H1 (cell line): ENCODE results near the gene SEMA4F. TPM values are rescaled to one million over a fixed set of nuclear protein-coding genes. Genes with fewer than 3 reads are reported as not detected.

Experiments used
- CTCF ChIA-PET: fragments of 300-600 bp; sonication (Branson Sonifier 250); formaldehyde crosslinking; loops from one replicate; lab custom pipeline; 2021; ENCODE audit not compliant: partially characterized antibody; lab: Charles Lee
- POLR2A ChIA-PET: fragments of 300-600 bp; sonication (Branson Sonifier 250); formaldehyde crosslinking; loops from one replicate; lab custom pipeline; 2021; ENCODE audit warnings: inconsistent platforms; ENCODE audit not compliant: partially characterized antibody; lab: Charles Lee
- DNase-seq, 2 experiments: peaks; one replicate each; pipeline versions ENCODE4 v3.0.0 to v3.0.0-alpha.2; 2010 to 2022; ENCODE audit warnings: low spot score in 2 of 2, low read depth in 1 of 2, mixed read lengths in 1 of 2
- FAIRE-seq: peaks from 2 replicates; lab custom pipeline; 2011; peaks lifted over from hg19 to GRCh38; lab: Jason Lieb, UNC
- H2AFZ ChIP-seq: 2 replicates; pipeline ENCODE4 v1.8.1; 2012; ENCODE audit warnings: low read length, inconsistent platforms
- H2AK5ac ChIP-seq: 2 replicates; pipeline ENCODE4 v1.6.1; 2013; ENCODE audit warnings: low read depth, low read length
- H2BK120ac ChIP-seq: replicated peaks from 2 replicates; pipeline ENCODE3; 2013; ENCODE audit warnings: low read depth, low read length, inconsistent platforms
- H2BK12ac ChIP-seq: 2 replicates; pipeline ENCODE4 v1.6.1; 2013; ENCODE audit warnings: low read depth, low read length
- H2BK15ac ChIP-seq: 2 replicates; pipeline ENCODE4 v1.6.1; 2013; ENCODE audit warnings: low read length
- H2BK20ac ChIP-seq: 2 replicates; pipeline ENCODE4 v1.6.1; 2013; ENCODE audit warnings: low read length
- H2BK5ac ChIP-seq: 2 replicates; pipeline ENCODE4 v1.6.1; 2013; ENCODE audit warnings: low read depth, low read length
- H3K14ac ChIP-seq: 2 replicates; pipeline ENCODE4 v1.6.1; 2013; ENCODE audit warnings: inconsistent platforms; ENCODE audit not compliant: insufficient read length
- H3K18ac ChIP-seq: 2 replicates; pipeline ENCODE4 v1.6.1; 2013; ENCODE audit warnings: low read length; ENCODE audit errors: extremely low read depth
- H3K23ac ChIP-seq: 2 replicates; pipeline ENCODE4 v1.6.1; 2013; ENCODE audit warnings: inconsistent platforms; ENCODE audit not compliant: insufficient read length
- H3K23me2 ChIP-seq: 2 replicates; pipeline ENCODE4 v1.6.1; 2013; ENCODE audit warnings: low read depth, low read length
- H3K27ac ChIP-seq: 2 replicates; pipeline ENCODE4 v1.6.1; 2011; ENCODE audit warnings: low read depth, low read length, inconsistent platforms
- H3K27me3 ChIP-seq, 4 experiments: replicated peaks in 1 of 4; 1 replicate in 1 of 4; 2 replicates in 3 of 4; pipeline versions ENCODE4 v1.6.1 to v1.8.1; 2011 to 2013; ENCODE audit warnings: low read length in 3 of 4, mild to moderate bottlenecking in 3 of 4, inconsistent platforms in 2 of 4, mixed read lengths in 2 of 4, moderate library complexity in 1 of 4; ENCODE audit not compliant: control insufficient read depth in 3 of 4, insufficient read depth in 3 of 4; ENCODE audit errors: extremely low read depth in 1 of 4
- H3K36me3 ChIP-seq, 4 experiments: 2 replicates each; pipeline versions ENCODE4 v1.6.1 to v1.8.1; 2011 to 2013; ENCODE audit warnings: mild to moderate bottlenecking in 4 of 4, low read length in 3 of 4, moderate library complexity in 2 of 4, control low read depth in 1 of 4, inconsistent platforms in 1 of 4; ENCODE audit not compliant: insufficient read depth in 4 of 4, control insufficient read depth in 2 of 4
- H3K4ac ChIP-seq: replicated peaks from 2 replicates; pipeline ENCODE3; 2013; ENCODE audit warnings: low read length, low read depth, mixed read lengths, inconsistent platforms; ENCODE audit not compliant: insufficient read length
- H3K4me1 ChIP-seq, 4 experiments: replicated peaks in 1 of 4; 1 replicate in 1 of 4; 2 replicates in 3 of 4; pipeline versions ENCODE4 v1.6.1 to v1.8.1; 2011 to 2013; ENCODE audit warnings: low read length in 3 of 4, inconsistent platforms in 2 of 4, mixed read lengths in 1 of 4; ENCODE audit not compliant: insufficient read depth in 4 of 4, control insufficient read depth in 3 of 4
- H3K4me2 ChIP-seq, 2 experiments: 2 replicates each; pipeline versions ENCODE4 v1.6.1 to v1.8.1; 2011 to 2013; ENCODE audit warnings: low read depth in 2 of 2, low read length in 2 of 2, control low read depth in 1 of 2, inconsistent platforms in 1 of 2, mild to moderate bottlenecking in 1 of 2; ENCODE audit not compliant: insufficient read depth in 1 of 2
- H3K4me3 ChIP-seq, 4 experiments: fragments of 200-600, 300-600 bp in 1 of 4; sonication (generic), shearing (Covaris generic), sonication (Bioruptor Twin) in 1 of 4; 2 replicates each; pipeline versions ENCODE4 v1.5.1 to v1.8.1; 2011 to 2016; ENCODE audit warnings: low read length in 4 of 4, low read depth in 3 of 4, control low read depth in 2 of 4, inconsistent platforms in 2 of 4, mild to moderate bottlenecking in 2 of 4, mixed read lengths in 1 of 4, moderate library complexity in 1 of 4; ENCODE audit not compliant: insufficient read depth in 2 of 4; ENCODE audit errors: extremely low read depth in 1 of 4
- H3K56ac ChIP-seq: replicated peaks from 2 replicates; pipeline ENCODE3; 2013; ENCODE audit warnings: low read depth, mild to moderate bottlenecking, mixed read lengths, low read length, inconsistent platforms; ENCODE audit not compliant: insufficient read length
- H3K79me1 ChIP-seq: 2 replicates; pipeline ENCODE4 v1.6.1; 2013; ENCODE audit warnings: low read depth, low read length, control low read depth
- H3K79me2 ChIP-seq, 2 experiments: 2 replicates each; pipeline versions ENCODE4 v1.6.1 to v1.8.1; 2012 to 2013; ENCODE audit warnings: low read length in 2 of 2, mild to moderate bottlenecking in 2 of 2, inconsistent platforms in 1 of 2; ENCODE audit not compliant: insufficient read depth in 2 of 2, control insufficient read depth in 1 of 2
- H3K9ac ChIP-seq, 4 experiments: replicated peaks in 1 of 4; 1 replicate in 1 of 4; 2 replicates in 3 of 4; pipeline versions ENCODE4 v1.6.1 to v1.8.1; 2011 to 2013; ENCODE audit warnings: low read depth in 3 of 4, low read length in 3 of 4, control low read depth in 2 of 4, mild to moderate bottlenecking in 2 of 4, moderate library complexity in 2 of 4, inconsistent platforms in 1 of 4; ENCODE audit errors: extremely low read depth in 1 of 4
- H3K9me3 ChIP-seq, 2 experiments: 2 replicates each; pipeline versions ENCODE4 v1.6.1 to v1.8.1; 2012 to 2013; ENCODE audit warnings: mild to moderate bottlenecking in 2 of 2, moderate library complexity in 2 of 2, control low read depth in 1 of 2, inconsistent platforms in 1 of 2, low read depth in 1 of 2, low read length in 1 of 2, mixed read lengths in 1 of 2; ENCODE audit not compliant: insufficient read depth in 2 of 2
- H4K20me1 ChIP-seq, 2 experiments: replicated peaks in 1 of 2; 2 replicates each; pipeline versions ENCODE3 to v1.8.1; 2011 to 2013; ENCODE audit warnings: inconsistent platforms in 2 of 2, low read length in 2 of 2, mild to moderate bottlenecking in 1 of 2; ENCODE audit not compliant: insufficient read depth in 2 of 2, control insufficient read depth in 1 of 2
- H4K5ac ChIP-seq: 2 replicates; pipeline ENCODE4 v1.6.1; 2013; ENCODE audit warnings: low read length, low read depth, mixed read lengths, inconsistent platforms; ENCODE audit not compliant: insufficient read length
- H4K8ac ChIP-seq: 2 replicates; pipeline ENCODE4 v1.8.0; 2013; ENCODE audit warnings: mild to moderate bottlenecking, moderate library complexity, low read length, inconsistent platforms; ENCODE audit not compliant: insufficient read depth; ENCODE audit errors: extremely low read depth
- H4K91ac ChIP-seq: replicated peaks from 2 replicates; pipeline ENCODE3; 2013; ENCODE audit warnings: low read length, mixed read lengths, inconsistent platforms; ENCODE audit not compliant: insufficient read length
- CBX8 ChIP-seq: fragments of 300-800, 300-1000 bp; sonication (generic); IDR thresholded peaks from 2 replicates; pipeline ENCODE4 v1.7.1; 2016; ENCODE audit warnings: low read depth, low read length, borderline replicate concordance
- CEBPB ChIP-seq: IDR thresholded peaks from 2 replicates; pipeline ENCODE4 v1.6.1; 2012; ENCODE audit warnings: low read depth, low read length
- CTCF ChIP-seq, 3 experiments: IDR thresholded peaks; 1 replicate in 2 of 3; 2 replicates in 1 of 3; pipeline versions ENCODE4 v1.5.1 to v1.6.1; 2011; ENCODE audit warnings: low read length in 3 of 3, mild to moderate bottlenecking in 3 of 3, inconsistent platforms in 2 of 3, low read depth in 1 of 3, moderate library complexity in 1 of 3; ENCODE audit not compliant: insufficient read depth in 1 of 3; ENCODE audit errors: control extremely low read depth in 1 of 3
- MAFK ChIP-seq: IDR thresholded peaks from 2 replicates; pipeline ENCODE4 v1.6.1; 2012; ENCODE audit warnings: low read depth, mild to moderate bottlenecking, improper control_type of control experiment, low read length
- PHF8 ChIP-seq: fragments of 200-600 bp; sonication (generic); conservative IDR thresholded peaks from 2 replicates; pipeline ENCODE4 v1.7.1; 2012; ENCODE audit warnings: low read depth, mild to moderate bottlenecking, inconsistent platforms, low read length, moderate library complexity
- SIN3A ChIP-seq, 2 experiments: IDR thresholded peaks in 1 of 2; conservative IDR thresholded peaks in 1 of 2; 2 replicates each; pipeline ENCODE4 v1.6.1; 2011 to 2012; ENCODE audit warnings: low read length in 2 of 2, improper control_type of control experiment in 1 of 2, low read depth in 1 of 2, mild to moderate bottlenecking in 1 of 2
- SIX5 ChIP-seq: IDR thresholded peaks from 2 replicates; pipeline ENCODE4 v1.6.1; 2011; ENCODE audit warnings: mild to moderate bottlenecking, low read depth, low read length
- SRF ChIP-seq: IDR thresholded peaks from 2 replicates; pipeline ENCODE4 v1.6.1; 2011; ENCODE audit warnings: mild to moderate bottlenecking, low read depth, low read length, moderate library complexity
- YY1 ChIP-seq: IDR thresholded peaks from 2 replicates; pipeline ENCODE4 v1.6.1; 2011; ENCODE audit warnings: low read depth, mild to moderate bottlenecking, low read length
- WGBS, 2 experiments: shearing (Covaris generic) in 1 of 2; methylation state at CpG; one replicate each; pipeline versions ENCODE4 v1.1.6 to v1.1.7; 2013 to 2015; ENCODE audit warnings: low lambda C conversion rate in 2 of 2, mixed read lengths in 2 of 2, inconsistent platforms in 1 of 2, low coverage in 1 of 2, missing lambda C conversion rate in 1 of 2; ENCODE audit not compliant: insufficient replicate concordance in 2 of 2, insufficient coverage in 1 of 2, insufficient read length in 1 of 2; ENCODE audit errors: extremely low coverage in 1 of 2, missing lambda C conversion rate in 1 of 2; 5-methylcytosine and 5-hydroxymethylcytosine counted together
- polyA plus RNA-seq, 7 experiments: library from polyadenylated mRNA; depleted of rRNA in 3 of 7; stranded (reverse) in 5 of 7; unstranded in 2 of 7; fragments of >200 nt in 5 of 7; fragments of 200-250 nt in 2 of 7; gene quantifications; 1 replicate in 5 of 7; 2 replicates in 1 of 7; 4 replicates in 1 of 7; pipeline versions ENCODE4 v1.2.1 to v1.2.3, GENCODE V29; 2011 to 2013; ENCODE audit warnings: missing spikeins in 2 of 7, mixed read lengths in 2 of 7
- total RNA-seq: library from RNA; stranded (reverse); fragmentation: NEBNext Ultra II Directional; extraction: Animal tissue kit (Norgen Biotek cat#: 25700); gene quantifications from 2 replicates; pipeline ENCODE4 v1.2.1, GENCODE V29; 2021

Gene SEMA4F
- total and polyA plus RNA-seq, 2 of the 8 experiments (the other 6 are each of a cell fraction or from before 2014, with no cell fraction given) = 3.3 to 3.4 TPM

GRCh38 chr2:74715880-74716279 lies 61.8 kb downstream of the SEMA4F start:
- H3K4me2 ChIP-seq = peak overlapping the region; percentile 59 to 92
- no peaks in the 10 kb centered on the region for H3K36me3 ChIP-seq
- H2BK5ac ChIP-seq = no peak overlapping the region
- H3K27ac ChIP-seq = no peak overlapping the region
- peaks cover 5% of the 10 kb centered on the region; the same call in 1 of the 2 replicates for H3K23me2 ChIP-seq
- WGBS, 2 experiments = 71% methylated on average over 6 of the region's 6 CpGs; no CpG with 5 or more reads in 1 of the 2 experiments
- no peaks in the 10 kb centered on the region for H3K79me2 ChIP-seq
- H3K4me3 ChIP-seq = peak overlapping the region; percentile 40 to 67 (median 56)
- no peak overlapping the region for H4K5ac ChIP-seq
- H3K18ac ChIP-seq = peak overlapping the region; percentile 44; the same call in 1 of the 2 replicates
- FAIRE-seq (no peak), DNase-seq (no peak)
- no peak overlapping the region for H2BK20ac ChIP-seq
- peaks cover 0 to 11% (median 11%) of the 10 kb centered on the region in 4 experiments; a peak in 6 of 7 replicates for H3K27me3 ChIP-seq
- peak overlapping the region; percentile 54; the same call in 1 of the 2 replicates for H2BK12ac ChIP-seq
- ChIA-PET POLR2A (interaction anchor here (1.1 to 1.2 kb wide), 2 partner anchors 12 to 119 kb away, joined by 4 to 6 read pairs; no protein-coding TSS in a partner anchor), CTCF (interaction anchor here (0.7 to 8.8 kb wide), 18 partner anchors 10 to 902 kb away, joined by 3 to 79 read pairs (median 6); partner anchors contain the start of gene HK2)
- no peak overlapping the region for H2BK120ac ChIP-seq
- no peak overlapping the region for H4K8ac ChIP-seq
- peaks cover 0 to 4% (median 4%) of the 10 kb centered on the region in 4 experiments; a peak in 4 of 7 replicates for H3K4me1 ChIP-seq
- no peak overlapping the region for H3K4ac ChIP-seq
- H3K9me3 ChIP-seq = no peaks in the 10 kb centered on the region
- peak overlapping the region; percentile 97 for H2AFZ ChIP-seq
- H2BK15ac ChIP-seq = no peak overlapping the region
- no peak overlapping the region for H4K91ac ChIP-seq
- H3K79me1 ChIP-seq = no peaks in the 10 kb centered on the region
- H2AK5ac ChIP-seq = no peak overlapping the region
- TF ChIP-seq CEBPB = no peak
- TF ChIP-seq MAFK = no peak
- TF ChIP-seq PHF8 = no peak
- no peak for TF ChIP-seq SIX5
- TF ChIP-seq SRF = no peak
- TF ChIP-seq CBX8 = no peak
- no peak for TF ChIP-seq CTCF (IDR thresholded peaks at IDR 0.05; ENCODE audit: control extremely low read depth in 1 of 3, insufficient read depth in 1 of 3, low read depth in 1 of 3, low read length in 3 of 3)
- TF ChIP-seq SIN3A (conservative IDR thresholded peaks at IDR 0.05 in 1 of 2, IDR thresholded peaks at IDR 0.05 in 1 of 2; ENCODE audit: low read depth in 1 of 2, low read length in 2 of 2) = no peak
- no peak for TF ChIP-seq YY1
- no peak overlapping the region for H3K56ac ChIP-seq
- H3K9ac ChIP-seq = peak overlapping the region in 1 of 4 experiments; percentile 62; a peak in 1 of 7 replicates
- no peaks in the 10 kb centered on the region for H4K20me1 ChIP-seq
- no peak overlapping the region for H3K23ac ChIP-seq
- no peak overlapping the region for H3K14ac ChIP-seq
